Endothelial cell of umbilical vein (primary cell): Measurements from ENCODE around the gene PECR.

Experiments
- CTCF ChIP-seq, 2 donors: IDR thresholded peaks; 1 replicate in 1 of 2; 2 replicates in 1 of 2; pipeline ENCODE4 v1.5.1; 2011; ENCODE audit warnings: low read length in 2 of 2, mild to moderate bottlenecking in 2 of 2, moderate library complexity in 2 of 2, control low read depth in 1 of 2, inconsistent platforms in 1 of 2, low read depth in 1 of 2; ENCODE audit not compliant: insufficient read depth in 1 of 2; ENCODE audit errors: extremely low read depth in 1 of 2
- EZH2 ChIP-seq: IDR thresholded peaks from 2 replicates; pipeline ENCODE4 v1.6.1; 2012; ENCODE audit warnings: borderline replicate concordance, low read depth, mild to moderate bottlenecking, moderate library complexity, low read length, inconsistent platforms; ENCODE audit not compliant: severe bottlenecking
- FOS ChIP-seq: IDR thresholded peaks from 2 replicates; pipeline ENCODE4 v1.6.1; 2011; ENCODE audit warnings: mild to moderate bottlenecking, low read length, moderate library complexity, borderline replicate concordance; ENCODE audit not compliant: insufficient read depth
- MYC ChIP-seq: IDR thresholded peaks from one replicate; pipeline ENCODE4 v1.6.1; 2011; ENCODE audit warnings: mild to moderate bottlenecking, low read depth, low read length

GRCh38 chr2:216021768-216022565 lies 59.6 kb downstream of the PECR start:
- TF ChIP-seq MYC (no peak), EZH2 (no peak), CTCF (IDR thresholded peaks at IDR 0.05; ENCODE audit: extremely low read depth in 1 of 2, insufficient read depth in 1 of 2, low read depth in 1 of 2, low read length in 2 of 2) (no peak), FOS (no peak)
